ENCODE measurements around the gene SMLR1. TPM values are rescaled to one million over a fixed set of nuclear protein-coding genes. Genes with fewer than 3 reads are reported as not detected.
"Not testable (repeated sequence)": the region's sequence is repeated elsewhere in the genome, so short reads cannot be mapped to it uniquely, and the experiment has no call there.

Gene SMLR1
- not detected for total RNA-seq
- long read RNA-seq, result 0 reads

DNA sequence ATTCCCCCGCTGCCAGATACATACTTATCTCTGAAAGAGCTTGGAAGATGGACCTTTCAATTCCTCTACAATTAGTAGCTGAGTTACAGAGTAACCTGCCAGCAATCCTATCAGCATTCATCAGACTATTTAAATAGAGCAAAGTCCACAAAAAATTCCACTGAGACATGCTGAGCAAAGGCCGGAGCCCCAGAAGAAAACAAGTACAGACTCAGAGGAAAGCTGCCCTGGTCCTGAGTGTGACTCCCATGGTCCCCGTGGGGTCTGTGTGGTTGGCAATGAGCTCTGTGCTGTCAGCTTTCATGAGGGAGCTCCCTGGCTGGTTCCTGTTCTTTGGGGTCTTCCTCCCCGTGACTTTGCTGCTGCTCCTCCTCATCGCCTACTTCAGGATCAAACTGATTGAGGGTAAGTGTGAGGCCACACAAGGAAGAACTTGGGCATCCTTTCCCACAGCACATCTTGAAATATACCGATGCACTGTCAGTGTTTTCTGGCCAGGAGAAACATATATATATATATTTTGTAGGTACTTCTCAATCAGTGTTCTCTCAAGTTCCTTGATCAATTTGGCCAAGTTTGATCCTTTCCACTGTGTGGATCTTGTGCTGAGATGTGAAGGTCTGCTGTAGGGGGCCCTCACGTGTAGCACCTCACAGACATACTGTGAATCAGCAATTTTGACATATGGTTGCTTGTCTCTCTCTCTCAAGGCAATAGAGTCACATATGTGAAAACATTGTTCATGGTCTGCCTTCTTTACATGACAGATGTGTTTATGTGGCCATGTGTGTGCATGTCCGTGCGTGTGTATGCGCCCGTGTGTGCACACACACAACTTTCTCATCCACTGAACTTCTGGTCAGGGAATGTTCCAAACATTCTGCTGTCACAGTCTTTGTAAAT, at the start of gene SMLR1:
SMLR1 (plus strand) TSS at position 160 of the 903 bp plus-strand sequence; CDS start at position 168, 8 bp downstream.
- ATAC-seq (no peak), DNase-seq (no peak)
- intact Hi-C loops (cut with DNase I), result no loop called here

DNA sequence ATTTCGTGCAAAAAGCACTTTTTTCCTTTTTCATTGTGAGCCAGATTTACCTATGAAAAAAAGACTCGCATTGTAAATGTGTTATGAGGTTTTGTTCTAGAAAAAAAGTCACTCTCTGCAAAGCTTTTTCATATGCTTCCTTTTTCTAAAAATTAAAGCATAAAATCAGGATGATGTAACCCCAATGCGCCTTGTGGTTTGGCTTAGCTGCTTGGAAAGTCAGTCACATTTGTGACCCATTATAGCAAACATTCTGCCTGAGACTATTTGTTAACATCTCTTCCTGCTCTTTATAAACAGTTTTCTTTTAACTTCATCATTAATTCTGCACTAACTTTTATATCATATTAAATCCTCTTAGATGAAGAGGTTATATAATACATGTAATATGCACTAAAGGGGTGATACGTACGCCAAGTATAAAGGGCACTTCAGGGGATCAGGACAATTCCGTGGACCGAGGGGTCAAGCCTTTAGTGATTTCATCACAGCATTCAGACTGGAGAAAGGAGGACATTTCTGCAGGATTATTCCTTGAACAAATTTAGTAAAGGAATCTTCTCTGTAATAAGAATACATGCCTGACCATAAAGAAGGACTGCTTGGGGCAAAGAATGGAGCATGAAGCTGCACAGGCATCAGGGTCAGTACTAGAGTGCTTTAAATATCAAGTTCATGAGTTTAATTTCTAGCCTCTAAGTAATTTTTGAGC, 48.1 kb upstream of the SMLR1 start:
- intact Hi-C loops (cut with DNase I), result no loop called here
- DNase-seq (no peak), ATAC-seq (peak; percentile 42 to 44)

DNA sequence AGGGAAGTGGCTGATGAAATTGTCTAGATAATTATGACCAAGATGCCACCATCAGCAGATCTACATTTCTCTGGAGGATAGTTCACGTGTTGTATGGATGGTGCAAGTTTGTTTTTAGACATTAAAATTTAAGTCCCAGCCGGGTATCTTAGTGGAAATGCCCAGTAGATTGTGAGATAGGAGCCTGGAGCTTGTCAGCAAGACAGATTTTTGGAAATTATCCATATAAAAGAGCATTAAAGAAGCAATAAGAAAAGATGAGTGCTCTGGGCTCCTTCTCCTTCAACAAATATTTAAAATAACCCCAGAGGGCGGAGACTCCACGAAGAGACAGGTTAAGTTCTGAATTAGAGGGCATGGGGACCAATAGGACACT, 47.6 kb upstream of the SMLR1 start:
- DNase-seq (no peak), ATAC-seq (no peak)
- intact Hi-C loops (cut with DNase I), result no loop called here

DNA sequence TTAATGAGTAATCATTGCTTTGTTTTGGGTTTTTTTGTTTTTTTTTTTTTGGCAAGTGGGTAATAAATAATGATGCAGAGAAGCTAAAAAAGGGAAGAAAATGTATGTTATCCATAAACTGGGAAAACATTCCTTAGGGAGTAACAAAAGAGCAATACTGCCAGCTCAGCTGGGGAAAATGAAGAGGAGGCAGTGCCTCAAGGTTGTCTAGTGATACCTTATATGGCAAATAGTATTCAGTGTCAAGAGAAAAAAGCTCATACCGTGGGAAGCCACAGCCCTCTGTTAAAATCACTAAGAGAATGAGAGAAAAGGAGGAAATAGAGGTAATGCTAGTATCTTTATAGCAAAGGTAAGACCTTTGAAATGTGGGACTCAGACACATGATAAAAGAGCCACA, 47.1 kb upstream of the SMLR1 start:
- intact Hi-C loops (cut with DNase I), result no loop called here
- ATAC-seq, result no peak
- no peak for DNase-seq

DNA sequence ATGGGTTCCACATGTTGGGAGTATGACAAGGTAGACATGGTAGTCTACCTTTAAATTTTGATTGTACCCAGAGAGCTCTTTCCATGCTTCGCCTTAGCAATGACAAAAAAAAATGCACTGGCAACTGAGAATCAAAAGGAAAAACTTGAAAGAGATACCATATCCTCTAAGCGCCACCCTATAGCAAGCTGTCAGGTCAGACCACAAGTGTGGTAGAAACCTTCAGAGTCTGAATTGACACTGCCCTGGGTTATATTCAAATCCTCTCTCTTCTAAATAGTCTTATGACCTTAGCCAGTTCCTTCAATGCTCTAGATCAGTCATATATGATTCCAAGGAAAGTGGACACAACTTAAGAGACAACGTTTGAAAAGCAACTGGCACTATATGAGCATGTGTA, 45.6 kb upstream of the SMLR1 start:
- ATAC-seq, result no peak
- no peak for DNase-seq
- intact Hi-C loops (cut with DNase I), result no loop called here

DNA sequence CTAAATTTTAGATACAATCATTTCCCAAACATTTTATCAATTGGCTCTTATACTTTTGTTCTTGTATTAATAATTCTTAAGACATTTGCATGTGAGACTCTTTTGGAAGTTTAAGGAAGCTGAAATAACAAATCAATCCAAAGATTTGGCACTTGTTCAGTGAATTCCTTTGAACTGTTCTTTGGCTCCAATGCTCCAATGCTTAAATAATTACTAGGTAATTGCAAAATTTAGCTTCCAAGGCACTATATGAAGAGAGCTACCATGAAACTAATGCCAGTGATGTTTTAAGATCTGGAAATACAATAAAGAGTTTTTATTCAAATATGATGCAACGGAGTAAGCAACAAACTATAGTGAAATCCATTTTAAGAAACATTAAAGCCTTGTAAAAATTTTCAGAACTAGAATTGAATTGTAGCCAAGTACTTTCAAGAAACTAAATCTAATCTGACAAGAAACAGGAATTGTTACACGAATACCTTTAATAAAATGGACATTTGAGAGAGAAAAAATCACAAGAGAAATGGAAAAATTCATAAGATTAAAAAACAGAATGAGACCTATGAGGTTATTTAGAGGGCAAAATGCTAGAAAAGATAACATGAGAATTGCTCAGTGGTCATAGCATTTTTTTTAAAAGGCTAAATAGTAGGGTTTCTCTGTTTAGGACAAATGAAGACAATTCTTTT, 43.6 kb upstream of the SMLR1 start:
- DNase-seq (no peak), ATAC-seq (no peak)
- intact Hi-C loops (cut with DNase I), result no loop called here

DNA sequence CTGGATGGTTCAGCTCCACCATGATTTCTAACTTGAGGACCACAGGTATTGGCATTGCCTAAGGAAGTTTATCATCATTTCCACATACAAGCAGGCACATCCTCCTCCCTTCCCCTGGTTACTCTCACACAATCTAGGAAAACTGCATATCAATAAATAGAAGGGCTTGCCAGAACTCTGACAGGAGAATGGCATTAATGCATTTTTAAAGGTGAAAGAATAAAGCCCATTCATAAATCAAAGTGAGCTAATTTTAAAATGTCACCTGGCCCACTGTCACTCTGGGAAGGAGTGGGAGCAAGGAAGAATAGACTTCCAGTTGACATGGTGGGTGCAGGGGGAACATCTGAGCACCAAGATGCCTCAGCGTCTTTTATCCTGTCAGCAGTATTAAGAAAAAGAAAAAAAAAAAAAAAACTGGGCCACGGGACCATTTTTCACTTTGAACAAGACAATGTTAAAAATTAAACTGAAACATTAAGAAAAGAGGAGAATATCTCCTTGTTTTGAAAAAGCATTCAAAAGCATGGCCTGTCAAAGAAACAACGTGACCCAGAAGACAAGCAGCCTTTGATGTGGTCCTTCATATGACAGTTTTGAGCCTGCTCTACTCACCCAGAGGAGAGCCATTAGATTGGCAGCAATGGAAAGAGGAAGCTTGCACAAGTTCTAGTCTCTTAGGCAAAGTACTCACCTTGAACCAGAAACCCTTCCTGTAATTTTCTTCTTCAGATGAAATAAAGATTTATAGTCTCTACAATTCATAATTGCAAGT, 39.3 kb upstream of the SMLR1 start:
- no peak for ATAC-seq
- intact Hi-C loops (cut with DNase I), result no loop called here
- DNase-seq, result no peak

DNA sequence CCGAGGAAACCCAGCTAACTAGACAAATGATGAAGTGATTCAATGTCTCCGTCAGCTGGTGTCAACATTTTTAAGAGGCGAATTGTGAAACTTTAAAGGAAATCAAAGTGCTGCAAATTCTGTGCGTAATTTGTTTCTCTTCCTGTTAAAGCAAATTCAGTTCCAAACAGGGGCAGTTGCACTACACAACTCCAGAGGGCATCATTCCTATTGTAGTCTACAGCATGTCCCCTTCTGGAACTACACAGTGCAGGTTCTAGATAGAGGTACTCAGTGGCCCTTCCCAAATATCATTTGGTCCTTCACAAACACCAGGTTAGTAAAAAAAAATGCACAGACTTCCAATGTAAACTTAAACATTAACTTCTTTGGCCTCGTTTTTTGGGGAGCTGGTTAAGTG, 38.3 kb upstream of the SMLR1 start:
- no peak for ATAC-seq
- intact Hi-C loops (cut with DNase I), result no loop called here
- no peak for DNase-seq

DNA sequence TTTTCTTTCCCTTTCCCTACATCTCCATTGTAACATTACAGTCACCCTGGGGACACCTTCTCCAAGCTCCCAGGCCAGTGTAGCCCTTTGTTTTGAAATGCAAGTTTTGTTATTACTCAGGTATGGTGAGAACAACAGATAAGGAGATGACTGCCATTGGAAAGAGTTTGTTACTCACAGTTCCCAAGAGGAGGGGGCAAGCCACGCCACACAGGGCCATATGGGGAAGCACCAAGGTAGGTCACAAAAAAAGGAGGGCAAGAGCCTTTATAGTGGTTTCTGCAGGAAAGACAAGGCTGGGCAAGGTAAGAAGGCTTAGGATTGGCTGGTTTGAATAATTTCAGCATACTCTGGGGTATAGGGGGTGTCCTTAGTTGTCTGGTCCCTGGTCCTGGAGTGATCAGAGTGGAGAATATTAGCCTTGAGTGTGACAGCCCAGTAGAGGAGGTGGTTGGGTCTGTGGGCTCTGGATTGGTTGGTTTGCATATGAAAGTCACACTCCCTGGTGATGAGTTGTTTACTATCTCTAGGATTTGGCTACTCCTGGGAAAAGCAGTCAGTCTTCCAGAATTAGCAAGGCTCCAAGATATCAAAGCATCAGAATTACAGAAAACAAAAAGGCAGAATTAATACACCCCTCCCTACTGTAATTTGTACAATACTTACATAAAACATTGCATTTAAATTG, 33.1 kb upstream of the SMLR1 start:
- intact Hi-C loops (cut with DNase I), result no loop called here
- ATAC-seq (no peak), DNase-seq (no peak)

DNA sequence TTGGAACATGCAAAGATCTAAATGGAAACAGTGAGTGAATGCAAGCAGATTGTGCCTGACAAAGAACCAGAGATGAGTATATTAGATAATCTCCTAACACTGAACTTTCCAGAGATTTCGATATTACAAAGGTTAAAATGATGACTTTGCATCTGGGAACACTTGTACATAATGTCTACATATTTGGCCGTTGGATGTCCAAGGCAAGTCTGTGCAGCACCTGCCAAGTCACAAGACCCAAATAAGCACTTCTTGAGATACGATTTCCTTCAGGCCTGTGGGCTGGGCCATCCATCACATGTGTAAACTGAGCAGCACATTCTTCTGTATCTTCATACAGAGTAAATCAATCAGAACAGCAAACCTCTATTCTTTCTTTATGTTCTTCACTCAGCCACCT, 32.5 kb upstream of the SMLR1 start:
- no peak for DNase-seq
- intact Hi-C loops (cut with DNase I), result no loop called here
- no peak for ATAC-seq

DNA sequence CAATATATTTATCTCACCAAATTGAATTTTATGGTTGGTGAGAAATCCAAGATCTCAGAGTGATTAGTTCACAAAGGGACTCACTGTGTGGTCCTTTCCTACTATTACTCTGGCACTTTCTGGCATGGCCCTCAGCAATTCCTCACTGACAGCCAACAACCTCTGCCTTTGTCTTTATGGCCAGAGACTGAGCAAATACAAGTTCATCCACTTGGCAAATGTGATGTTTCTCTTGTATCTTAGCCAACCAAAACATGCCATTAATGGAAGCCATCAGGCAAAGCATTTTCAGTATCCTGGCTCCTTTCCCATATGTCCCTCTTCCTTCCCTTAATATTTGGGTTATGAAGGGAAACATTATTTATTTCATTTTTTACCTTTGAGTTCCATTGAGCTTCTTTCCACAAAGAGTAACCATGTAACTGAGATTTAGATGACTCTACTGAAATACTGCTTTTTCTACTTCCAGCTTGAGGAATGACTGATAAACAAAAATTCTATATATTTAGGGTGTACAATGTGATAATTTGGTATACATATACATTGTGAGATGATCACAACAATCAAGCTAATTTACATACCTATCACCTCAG, 30.8 kb upstream of the SMLR1 start:
- intact Hi-C loops (cut with DNase I), result no loop called here
- ATAC-seq (peak; percentile 41 to 51), DNase-seq (no peak)

DNA sequence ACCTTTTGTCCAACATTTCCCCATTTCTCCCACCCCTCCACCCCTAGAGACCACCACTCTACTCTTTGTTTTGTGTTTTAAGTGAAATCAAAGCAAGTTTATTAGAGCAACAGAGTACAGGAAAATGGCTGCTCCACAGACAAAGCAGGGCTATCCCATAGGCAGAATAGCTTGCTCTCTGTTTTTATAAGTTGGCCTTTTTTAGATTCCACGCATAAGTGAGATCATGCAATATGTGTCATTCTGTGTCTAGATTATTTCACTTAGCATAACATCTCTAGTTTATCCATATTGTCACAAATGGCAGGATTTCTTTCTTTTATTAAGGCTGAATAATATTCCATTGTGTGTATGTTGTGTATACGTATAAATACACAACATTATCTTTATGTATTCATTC, 30.1 kb upstream of the SMLR1 start:
- intact Hi-C loops (cut with DNase I), result no loop called here

DNA sequence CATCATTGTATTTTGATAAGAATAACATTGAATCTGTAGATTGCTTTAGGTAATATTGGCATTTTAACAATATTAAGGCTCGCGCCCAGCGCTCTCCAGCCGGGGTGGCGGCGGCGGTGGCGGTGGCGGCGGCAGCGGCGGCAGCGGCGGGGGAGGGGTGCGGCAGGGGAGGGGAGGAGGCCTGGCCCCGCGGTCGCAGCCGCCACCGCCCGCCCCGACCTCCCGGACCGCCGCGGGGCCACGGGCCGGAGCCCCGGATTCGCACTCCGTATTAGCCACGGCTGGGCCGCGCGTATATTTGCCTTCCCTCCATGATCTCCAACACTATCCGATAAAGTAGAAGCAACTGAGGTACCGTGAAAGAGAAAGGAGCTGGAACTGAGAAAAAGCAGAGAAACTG, 25.8 kb upstream of the SMLR1 start:
- intact Hi-C loops (cut with DNase I); ATAC-seq; DNase-seq: not testable (repeated sequence)

More for the DNA sequence above, 30.1 kb upstream of the SMLR1 start:
- DNase-seq, result no peak
- ATAC-seq, result no peak

DNA sequence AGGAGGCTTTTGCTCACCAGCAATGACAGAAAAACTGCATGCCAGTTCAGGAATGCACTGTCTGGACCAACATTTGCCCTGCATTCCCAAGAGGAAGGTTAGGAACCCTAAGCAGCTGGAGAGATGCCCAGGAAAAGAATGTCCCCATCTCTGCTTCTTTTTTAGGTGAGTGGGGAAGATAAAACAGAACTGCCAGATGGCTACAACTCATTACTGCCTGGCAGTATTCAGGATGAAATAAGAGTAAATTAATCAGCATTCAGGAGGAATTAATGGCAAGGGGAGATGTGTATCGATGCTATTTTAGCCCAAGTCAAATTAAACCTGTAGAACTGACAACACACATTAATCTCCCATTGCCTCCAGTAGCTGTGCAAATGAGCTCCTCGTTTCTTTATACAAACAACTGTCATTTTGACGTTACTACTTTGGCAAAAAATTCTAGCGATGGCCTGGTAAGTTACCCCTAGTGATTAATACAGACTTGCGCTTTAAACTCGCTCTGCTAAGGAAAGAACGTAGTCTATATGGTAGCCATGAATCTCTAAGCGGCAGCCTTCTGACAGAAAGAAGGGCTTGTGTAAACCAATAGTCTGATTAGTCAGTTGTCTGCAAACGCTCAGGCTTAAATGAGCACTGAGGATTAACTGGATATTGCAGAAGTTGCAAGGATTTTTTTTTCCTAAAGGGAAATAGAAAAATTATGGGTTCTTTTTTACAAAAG, 16.7 kb upstream of the SMLR1 start:
- ATAC-seq (peak in 1 of 2 donors; percentile 30), DNase-seq (no peak)
- intact Hi-C loops (cut with DNase I), result no loop called here

DNA sequence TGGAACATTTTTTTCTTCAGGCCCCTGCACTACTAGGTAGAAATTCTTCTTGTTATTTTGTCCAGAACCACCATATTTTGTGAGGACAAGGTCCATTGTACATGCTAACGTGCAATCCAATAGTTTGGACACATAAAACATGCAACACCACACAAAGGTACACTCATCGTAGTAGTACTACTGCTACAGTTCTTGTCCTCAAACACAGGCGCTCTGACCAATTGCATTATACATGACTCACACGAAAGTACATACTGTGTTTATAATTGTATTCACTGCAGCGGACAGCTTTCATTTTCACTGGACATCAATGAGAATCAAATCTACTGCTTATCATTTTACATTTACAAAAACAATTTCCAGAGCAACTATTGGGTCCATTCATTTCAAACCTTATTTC, 15.3 kb upstream of the SMLR1 start:
- intact Hi-C loops (cut with DNase I), result no loop called here
- no peak for ATAC-seq
- DNase-seq, result no peak

DNA sequence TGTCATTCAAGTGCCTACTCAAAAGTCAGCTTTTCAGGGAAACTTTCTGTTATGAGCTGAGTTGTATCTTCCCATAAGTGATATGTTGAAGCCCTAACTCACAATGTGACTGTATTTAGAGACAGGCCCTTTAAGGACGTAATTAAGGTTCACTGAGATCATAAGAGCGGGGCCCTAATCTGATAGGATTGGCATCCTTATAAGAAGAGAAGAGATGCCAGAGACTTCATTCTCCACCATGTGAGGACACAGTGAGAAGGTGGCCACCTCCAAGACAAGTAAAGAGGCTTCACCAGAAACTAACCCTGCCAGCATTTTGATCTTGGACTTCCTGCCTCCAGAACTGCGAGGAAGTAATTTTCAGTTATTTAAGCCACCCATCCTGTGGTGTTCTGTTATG, 12.7 kb upstream of the SMLR1 start:
- ATAC-seq (no peak), DNase-seq (no peak)
- intact Hi-C loops (cut with DNase I), result no loop called here

DNA sequence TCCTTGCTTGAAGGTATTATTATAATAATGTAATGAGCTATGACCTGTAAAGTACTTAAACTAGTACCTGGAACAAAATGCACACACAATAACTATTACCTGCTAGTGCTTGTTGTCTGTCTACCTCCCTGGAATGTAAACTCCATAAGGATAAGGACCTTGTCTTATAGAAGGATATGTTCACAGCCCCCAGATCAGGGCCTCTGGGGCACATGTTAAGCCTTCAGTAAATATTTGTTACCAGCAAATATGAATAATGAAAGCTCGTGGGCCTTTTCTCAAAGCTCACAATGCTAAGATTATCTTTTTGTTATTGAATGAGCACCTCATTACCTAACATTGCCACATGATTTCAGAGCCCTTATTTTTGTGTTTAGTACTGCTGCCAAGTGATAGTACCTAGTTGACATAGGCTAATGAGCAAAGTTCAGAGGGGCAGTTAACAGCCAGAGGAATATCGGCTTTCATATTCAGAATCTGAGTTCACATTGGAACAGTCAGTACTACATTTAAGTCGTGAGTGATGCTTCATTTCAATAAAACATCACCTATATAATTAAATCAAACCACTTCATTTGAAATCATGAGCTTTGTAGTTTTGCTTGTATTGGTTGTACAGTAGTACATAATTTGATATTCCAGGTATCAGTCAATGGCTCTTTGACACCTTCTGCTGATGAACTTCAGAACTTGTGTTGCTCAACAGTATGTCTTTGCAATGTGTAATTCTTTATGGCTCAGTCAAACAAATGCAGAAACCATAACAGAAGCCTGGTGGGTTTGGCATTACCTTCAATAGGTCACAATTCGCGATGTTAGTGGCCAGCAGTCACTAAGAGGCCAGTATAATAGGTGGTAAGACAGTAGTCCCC, 11.8 kb upstream of the SMLR1 start:
- DNase-seq, result no peak
- intact Hi-C loops (cut with DNase I), result no loop called here
- no peak for ATAC-seq
